Left renal pelvis (tissue), 4 donors: ENCODE measurements around the gene COBLL1. TPM values are rescaled to one million over a fixed set of nuclear protein-coding genes. Genes with fewer than 3 reads are reported as not detected.

Experiments used
- DNase-seq, 4 donors: peaks; one replicate each; pipeline ENCODE4 v3.0.0-alpha.2; 2013; ENCODE audit warnings: low read depth in 4 of 4, low spot score in 3 of 4
- polyA plus RNA-seq, 4 donors: library from polyadenylated mRNA; unstranded; fragments of 120-200 nt; gene quantifications; one replicate each; pipeline ENCODE4 v1.2.1, GENCODE V29; 2013; ENCODE audit not compliant: insufficient read length in 4 of 4

COBLL1 gene
- polyA plus RNA-seq, 4 donors = 9.3 to 158 (median 132) TPM

- DNase-seq = no peak
These were observed 198.6 kb downstream of the COBLL1 start for GRCh38 chr2:164642946-164643555.

GRCh38 chr2:164642268-164642667 is 199.4 kb downstream of the COBLL1 start:
- no peak for DNase-seq

Other genes starting within 250 kb of the COBLL1 start
- 10 to 100 TPM in 3 of 4 donors, 1 to 10 TPM in 1; 2.4 to 60.9 (median 47.5) TPM for gene GRB14, start 220.3 kb downstream of the COBLL1 start, polyA plus RNA-seq
- gene SLC38A11, start 113.7 kb upstream of the COBLL1 start, polyA plus RNA-seq = 10 to 100 TPM in 2 of 4 donors, 1 to 10 TPM in 1, under 1 TPM in 1; 0.34 to 19.2 (median 11.6) TPM